ENCODE data around the gene ZDHHC4. TPM values are rescaled to one million over a fixed set of nuclear protein-coding genes. Genes with fewer than 3 reads are reported as not detected.

Gene ZDHHC4
- total and polyA plus RNA-seq, 2 of the 8 experiments (the other 6 are each of a cell fraction or from before 2014, with no cell fraction given) = 50.2 to 171 TPM

DNA sequence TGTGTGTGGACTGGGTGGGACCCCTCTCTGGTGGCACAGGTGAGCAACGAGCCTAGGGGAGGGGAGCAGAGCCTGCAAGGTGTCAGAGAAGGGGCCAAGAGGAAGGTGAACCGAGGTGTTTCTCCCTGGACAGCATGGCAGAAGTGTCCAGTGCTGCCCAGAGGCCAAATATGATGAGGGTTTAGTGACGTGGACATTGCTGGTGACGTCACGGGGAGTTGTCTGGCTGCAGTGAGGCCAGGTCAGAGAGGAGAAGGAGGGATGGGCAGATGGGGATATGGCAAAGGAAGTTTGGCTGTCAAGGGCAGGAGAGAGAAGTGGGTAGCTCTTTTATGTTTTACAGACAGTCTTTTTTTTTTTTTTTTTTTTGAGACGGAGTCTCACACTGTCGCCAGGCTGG is 35.6 kb downstream of the ZDHHC4 start:
- no peak overlapping the region for H3K4me3 ChIP-seq (ENCODE audit: extremely low read depth in 1 of 4, insufficient read depth in 2 of 4, low read depth in 3 of 4, low read length in 4 of 4)
- H2AFZ ChIP-seq (ENCODE audit: low read length) = no peak overlapping the region
- H3K23ac ChIP-seq (ENCODE audit: insufficient read length) = no peak overlapping the region
- H4K8ac ChIP-seq (ENCODE audit: extremely low read depth, insufficient read depth, low read length) = no peak overlapping the region
- H3K56ac ChIP-seq (replicated peaks; ENCODE audit: insufficient read length, low read depth, low read length) = no peak overlapping the region
- H3K9ac ChIP-seq (replicated peaks in 1 of 4; ENCODE audit: extremely low read depth in 1 of 4, low read depth in 3 of 4, low read length in 3 of 4) = no peak overlapping the region
- H2BK20ac ChIP-seq (ENCODE audit: low read length) = no peak overlapping the region
- H3K18ac ChIP-seq (ENCODE audit: extremely low read depth, low read length) = no peak overlapping the region
- H4K91ac ChIP-seq (replicated peaks; ENCODE audit: insufficient read length, low read length) = no peak overlapping the region
- H2AK5ac ChIP-seq (ENCODE audit: low read depth, low read length) = 0 out of 2 replicates have a peak overlapping the region, but pooled peaks have one; percentile 6
- peaks cover 0 to 3% of the 10 kb centered on the region in 2 experiments for H4K20me1 ChIP-seq (replicated peaks in 1 of 2; ENCODE audit: control insufficient read depth in 1 of 2, insufficient read depth in 2 of 2, low read length in 2 of 2)
- H3K36me3 ChIP-seq (ENCODE audit: control insufficient read depth in 2 of 4, insufficient read depth in 4 of 4, low read length in 3 of 4) = peaks cover 0 to 4% (median 3%) of the 10 kb centered on the region in 4 experiments; a peak in 1 of 8 replicates
- H3K27ac ChIP-seq (ENCODE audit: low read depth, low read length) = no peak overlapping the region
- H2BK12ac ChIP-seq (ENCODE audit: low read depth, low read length) = no peak overlapping the region
- no peaks in the 10 kb centered on the region for H3K79me2 ChIP-seq (ENCODE audit: control insufficient read depth in 1 of 2, insufficient read depth in 2 of 2, low read length in 2 of 2)
- peaks cover 0 to 14% (median 7%) of the 10 kb centered on the region in 4 experiments; a peak in 5 of 7 replicates for H3K4me1 ChIP-seq (replicated peaks in 1 of 4; ENCODE audit: control insufficient read depth in 3 of 4, insufficient read depth in 4 of 4, low read length in 3 of 4)
- no peaks in the 10 kb centered on the region for H3K9me3 ChIP-seq (ENCODE audit: insufficient read depth in 2 of 2, low read depth in 1 of 2, low read length in 1 of 2)
- H3K79me1 ChIP-seq (ENCODE audit: low read depth, low read length) = no peaks in the 10 kb centered on the region
- peaks cover 7% of the 10 kb centered on the region; the same call in 1 of the 2 replicates for H3K23me2 ChIP-seq (ENCODE audit: low read depth, low read length)
- CTCF ChIA-PET (ENCODE audit: partially characterized antibody) = interaction anchor here (0.5 to 0.8 kb wide), 2 partner anchors 25 to 697 kb away, joined by 3 read pairs; no protein-coding TSS in a partner anchor
- no peak overlapping the region for H3K4ac ChIP-seq (replicated peaks; ENCODE audit: insufficient read length, low read depth, low read length)
- H2BK120ac ChIP-seq (replicated peaks; ENCODE audit: low read depth, low read length) = no peak overlapping the region
- POLR2A ChIA-PET (ENCODE audit: partially characterized antibody) = interaction anchor here (0.6 to 1.7 kb wide), 2 partner anchors 9 to 22 kb away, joined by 3 to 5 read pairs; no protein-coding TSS in a partner anchor
- H2BK15ac ChIP-seq (ENCODE audit: low read length) = no peak overlapping the region
- no peak overlapping the region for H2BK5ac ChIP-seq (ENCODE audit: low read depth, low read length)
- DNase-seq (ENCODE audit: low read depth in 1 of 2, low spot score in 2 of 2) (no peak), FAIRE-seq (no peak)
- no peak overlapping the region for H3K14ac ChIP-seq (ENCODE audit: insufficient read length)
- H3K27me3 ChIP-seq (replicated peaks in 1 of 4; ENCODE audit: control insufficient read depth in 3 of 4, extremely low read depth in 1 of 4, insufficient read depth in 3 of 4, low read length in 3 of 4) = peaks cover 0 to 4% (median 0%) of the 10 kb centered on the region in 4 experiments; a peak in 1 of 7 replicates
- no peak overlapping the region for H4K5ac ChIP-seq (ENCODE audit: insufficient read length, low read depth, low read length)
- H3K4me2 ChIP-seq (ENCODE audit: insufficient read depth in 1 of 2, low read depth in 2 of 2, low read length in 2 of 2) = no peak overlapping the region
- 86% methylated on average over 5 of the region's 7 CpGs; no CpG with 5 or more reads in 1 of the 2 experiments for WGBS, 2 experiments (ENCODE audit: extremely low coverage in 1 of 2, insufficient coverage in 1 of 2, insufficient read length in 1 of 2, insufficient replicate concordance in 2 of 2, low coverage in 1 of 2, low lambda C conversion rate in 2 of 2, missing lambda C conversion rate in 1 of 2)
- no peak for TF ChIP-seq FOSL1 (IDR thresholded peaks at IDR 0.05; ENCODE audit: insufficient read depth, low read depth, low read length)
- no peak for TF ChIP-seq EP300 (IDR thresholded peaks at IDR 0.05; ENCODE audit: borderline replicate concordance in 1 of 2, low read depth in 2 of 2, low read length in 2 of 2)
- no peak for TF ChIP-seq SP4 (IDR thresholded peaks at IDR 0.05; ENCODE audit: low read length)
- TF ChIP-seq, protein P1, sequence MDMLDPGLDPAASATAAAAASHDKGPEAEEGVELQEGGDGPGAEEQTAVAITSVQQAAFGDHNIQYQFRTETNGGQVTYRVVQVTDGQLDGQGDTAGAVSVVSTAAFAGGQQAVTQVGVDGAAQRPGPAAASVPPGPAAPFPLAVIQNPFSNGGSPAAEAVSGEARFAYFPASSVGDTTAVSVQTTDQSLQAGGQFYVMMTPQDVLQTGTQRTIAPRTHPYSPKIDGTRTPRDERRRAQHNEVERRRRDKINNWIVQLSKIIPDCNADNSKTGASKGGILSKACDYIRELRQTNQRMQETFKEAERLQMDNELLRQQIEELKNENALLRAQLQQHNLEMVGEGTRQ (IDR thresholded peaks at IDR 0.05; ENCODE audit: low read length) = no peak
- TF ChIP-seq, protein P2, sequence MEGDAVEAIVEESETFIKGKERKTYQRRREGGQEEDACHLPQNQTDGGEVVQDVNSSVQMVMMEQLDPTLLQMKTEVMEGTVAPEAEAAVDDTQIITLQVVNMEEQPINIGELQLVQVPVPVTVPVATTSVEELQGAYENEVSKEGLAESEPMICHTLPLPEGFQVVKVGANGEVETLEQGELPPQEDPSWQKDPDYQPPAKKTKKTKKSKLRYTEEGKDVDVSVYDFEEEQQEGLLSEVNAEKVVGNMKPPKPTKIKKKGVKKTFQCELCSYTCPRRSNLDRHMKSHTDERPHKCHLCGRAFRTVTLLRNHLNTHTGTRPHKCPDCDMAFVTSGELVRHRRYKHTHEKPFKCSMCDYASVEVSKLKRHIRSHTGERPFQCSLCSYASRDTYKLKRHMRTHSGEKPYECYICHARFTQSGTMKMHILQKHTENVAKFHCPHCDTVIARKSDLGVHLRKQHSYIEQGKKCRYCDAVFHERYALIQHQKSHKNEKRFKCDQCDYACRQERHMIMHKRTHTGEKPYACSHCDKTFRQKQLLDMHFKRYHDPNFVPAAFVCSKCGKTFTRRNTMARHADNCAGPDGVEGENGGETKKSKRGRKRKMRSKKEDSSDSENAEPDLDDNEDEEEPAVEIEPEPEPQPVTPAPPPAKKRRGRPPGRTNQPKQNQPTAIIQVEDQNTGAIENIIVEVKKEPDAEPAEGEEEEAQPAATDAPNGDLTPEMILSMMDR (IDR thresholded peaks at IDR 0.05; ENCODE audit: control extremely low read depth in 1 of 3, insufficient read depth in 1 of 3, low read depth in 1 of 3, low read length in 3 of 3) = no peak
- TF ChIP-seq RFX5 (IDR thresholded peaks at IDR 0.05; ENCODE audit: borderline replicate concordance, low read depth, low read length) = no peak
- no peak for TF ChIP-seq POU5F1 (IDR thresholded peaks at IDR 0.05; ENCODE audit: low read depth, low read length)
- TF ChIP-seq CBX8 (IDR thresholded peaks at IDR 0.05; ENCODE audit: borderline replicate concordance, low read depth, low read length) = no peak

All from H1 (cell line).